ENCODE measurements around the gene PON3.

DNA sequence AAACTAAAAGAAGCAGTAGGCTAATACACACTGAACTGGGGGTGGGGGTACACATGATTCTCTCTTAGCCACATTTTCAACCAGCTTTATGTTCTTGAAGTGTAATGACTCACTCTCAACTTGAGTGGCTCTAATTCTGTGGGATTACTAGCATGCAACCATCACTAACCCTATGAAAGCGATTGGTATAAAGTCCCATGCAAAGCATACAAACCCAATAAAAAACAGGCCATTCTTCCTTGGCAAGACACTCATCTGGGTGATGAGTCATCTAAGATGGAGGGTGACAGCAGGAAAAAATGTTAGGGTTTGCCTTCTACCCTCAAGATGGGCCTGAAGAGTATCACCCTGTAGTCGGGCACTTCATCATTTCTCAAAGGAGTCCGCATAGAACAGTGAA, 14.9 kb upstream of the PON3 start:
- TF ChIP-seq, protein P1, sequence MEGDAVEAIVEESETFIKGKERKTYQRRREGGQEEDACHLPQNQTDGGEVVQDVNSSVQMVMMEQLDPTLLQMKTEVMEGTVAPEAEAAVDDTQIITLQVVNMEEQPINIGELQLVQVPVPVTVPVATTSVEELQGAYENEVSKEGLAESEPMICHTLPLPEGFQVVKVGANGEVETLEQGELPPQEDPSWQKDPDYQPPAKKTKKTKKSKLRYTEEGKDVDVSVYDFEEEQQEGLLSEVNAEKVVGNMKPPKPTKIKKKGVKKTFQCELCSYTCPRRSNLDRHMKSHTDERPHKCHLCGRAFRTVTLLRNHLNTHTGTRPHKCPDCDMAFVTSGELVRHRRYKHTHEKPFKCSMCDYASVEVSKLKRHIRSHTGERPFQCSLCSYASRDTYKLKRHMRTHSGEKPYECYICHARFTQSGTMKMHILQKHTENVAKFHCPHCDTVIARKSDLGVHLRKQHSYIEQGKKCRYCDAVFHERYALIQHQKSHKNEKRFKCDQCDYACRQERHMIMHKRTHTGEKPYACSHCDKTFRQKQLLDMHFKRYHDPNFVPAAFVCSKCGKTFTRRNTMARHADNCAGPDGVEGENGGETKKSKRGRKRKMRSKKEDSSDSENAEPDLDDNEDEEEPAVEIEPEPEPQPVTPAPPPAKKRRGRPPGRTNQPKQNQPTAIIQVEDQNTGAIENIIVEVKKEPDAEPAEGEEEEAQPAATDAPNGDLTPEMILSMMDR (conservative IDR thresholded peaks at IDR 0.05; ENCODE audit: low read length) = no peak
- TF ChIP-seq EZH2phosphoT487 (IDR thresholded peaks at IDR 0.05; ENCODE audit: borderline replicate concordance) = no peak

All from Loucy (cell line).